IMR-90 (cell line): ENCODE results near the gene ZZZ3. TPM values are rescaled to one million over a fixed set of nuclear protein-coding genes. Genes with fewer than 3 reads are reported as not detected.

Experiments
- ATAC-seq: fragments of 200-7000 bp; cut with Tn5 transposase; 2 replicates; pipeline ENCODE4 v1.9.1; 2020; ENCODE audit warnings: low read depth, mild to moderate bottlenecking, moderate library complexity
- BruUV-seq: library from RNA; stranded (reverse); fragments of 400-500 nt; replicated peaks from 2 replicates; lab custom pipeline; 2021; lab: Mats Ljungman, UMichigan
- CTCF ChIA-PET: fragments of 300-600 bp; formaldehyde crosslinking; extraction: SDS; loops from one replicate; lab custom pipeline; 2021; ENCODE audit warnings: antibody characterized with exemption; lab: Yijun Ruan, JAX
- POLR2A ChIA-PET: fragments of 300-600 bp; sonication (Branson Sonifier 250); formaldehyde crosslinking; loops from one replicate; lab custom pipeline; 2022; ENCODE audit warnings: antibody characterized with exemption; ENCODE audit not compliant: unreplicated experiment; lab: Charles Lee
- DNase-seq: peaks from one replicate; pipeline ENCODE4 v3.0.0; 2013
- H2AFZ ChIP-seq: replicated peaks from 2 replicates; pipeline ENCODE3; 2013; ENCODE audit warnings: low read length, mild to moderate bottlenecking; ENCODE audit not compliant: poor library complexity
- H2AK5ac ChIP-seq: 2 replicates; pipeline ENCODE4 v1.6.1; 2013; ENCODE audit warnings: low read depth, low read length, inconsistent platforms
- H2AK9ac ChIP-seq: replicated peaks from 2 replicates; pipeline ENCODE3; 2013; ENCODE audit warnings: mild to moderate bottlenecking, low read depth, low read length, moderate library complexity; ENCODE audit not compliant: poor library complexity
- H2BK120ac ChIP-seq: 2 replicates; pipeline ENCODE4 v1.6.1; 2013; ENCODE audit warnings: low read depth, low read length, inconsistent platforms
- H2BK15ac ChIP-seq: 3 replicates; pipeline ENCODE4 v1.6.1; 2013; ENCODE audit warnings: low read depth, low read length, inconsistent platforms
- H2BK20ac ChIP-seq: 2 replicates; pipeline ENCODE4 v1.6.1; 2013; ENCODE audit warnings: low read depth, mild to moderate bottlenecking, inconsistent platforms, low read length, moderate library complexity
- H2BK5ac ChIP-seq: 2 replicates; pipeline ENCODE4 v1.6.1; 2013; ENCODE audit warnings: mild to moderate bottlenecking, low read depth, low read length, inconsistent platforms; ENCODE audit not compliant: poor library complexity, severe bottlenecking
- H3K14ac ChIP-seq: replicated peaks from 2 replicates; pipeline ENCODE4 v1.6.1; 2013; ENCODE audit warnings: low read depth, low read length, inconsistent platforms
- H3K18ac ChIP-seq: 2 replicates; pipeline ENCODE4 v1.6.1; 2013; ENCODE audit warnings: low read depth, low read length, control low read depth
- H3K23ac ChIP-seq: 2 replicates; pipeline ENCODE4 v1.6.1; 2013; ENCODE audit warnings: low read depth, low read length, inconsistent platforms
- H3K27ac ChIP-seq: 2 replicates; pipeline ENCODE4 v1.5.1; 2013; ENCODE audit warnings: mild to moderate bottlenecking, control low read depth, low read length; ENCODE audit not compliant: insufficient read depth
- H3K27me3 ChIP-seq: 2 replicates; pipeline ENCODE4 v1.6.1; 2013; ENCODE audit warnings: low read length; ENCODE audit not compliant: control insufficient read depth, insufficient read depth
- H3K36me3 ChIP-seq: 2 replicates; pipeline ENCODE4 v1.6.1; 2013; ENCODE audit warnings: low read length, mixed read lengths; ENCODE audit not compliant: control insufficient read depth, insufficient read depth
- H3K4ac ChIP-seq: 2 replicates; pipeline ENCODE4 v1.6.1; 2013; ENCODE audit warnings: low read depth, low read length, inconsistent platforms
- H3K4me1 ChIP-seq: 2 replicates; pipeline ENCODE4 v1.6.1; 2013; ENCODE audit warnings: low read length, mixed read lengths; ENCODE audit not compliant: control insufficient read depth, insufficient read depth
- H3K4me2 ChIP-seq: 2 replicates; pipeline ENCODE4 v1.6.1; 2013; ENCODE audit warnings: low read depth, mild to moderate bottlenecking, control low read depth, low read length, moderate library complexity
- H3K4me3 ChIP-seq: 2 replicates; pipeline ENCODE4 v1.5.1; 2013; ENCODE audit warnings: low read depth, mild to moderate bottlenecking, control low read depth, low read length, moderate library complexity; ENCODE audit not compliant: insufficient read depth
- H3K56ac ChIP-seq: 2 replicates; pipeline ENCODE4 v1.6.1; 2013; ENCODE audit warnings: low read length, inconsistent platforms; ENCODE audit not compliant: insufficient read depth; ENCODE audit errors: extremely low read depth
- H3K79me1 ChIP-seq, 2 experiments: 2 replicates each; pipeline ENCODE4 v1.6.1; 2013; ENCODE audit warnings: low read length in 2 of 2, inconsistent platforms in 1 of 2, low read depth in 1 of 2
- H3K9ac ChIP-seq: 2 replicates; pipeline ENCODE4 v1.6.1; 2013; ENCODE audit warnings: low read depth, low read length, control low read depth
- H3K9me1 ChIP-seq: 2 replicates; pipeline ENCODE4 v1.6.1; 2013; ENCODE audit warnings: low read length, inconsistent platforms; ENCODE audit not compliant: insufficient read depth
- H3K9me3 ChIP-seq: 2 replicates; pipeline ENCODE4 v1.6.1; 2013; ENCODE audit warnings: low read length; ENCODE audit not compliant: control insufficient read depth, insufficient read depth
- H4K20me1 ChIP-seq: 2 replicates; pipeline ENCODE4 v1.6.1; 2013; ENCODE audit warnings: low read length, inconsistent platforms; ENCODE audit not compliant: insufficient read depth
- H4K5ac ChIP-seq: 2 replicates; pipeline ENCODE4 v1.6.1; 2013; ENCODE audit warnings: mild to moderate bottlenecking, low read depth, low read length, control low read depth
- H4K8ac ChIP-seq, 2 experiments: 2 replicates each; pipeline ENCODE4 v1.6.1; 2013; ENCODE audit warnings: low read depth in 2 of 2, low read length in 2 of 2, control low read depth in 1 of 2, inconsistent platforms in 1 of 2
- H4K91ac ChIP-seq: 2 replicates; pipeline ENCODE4 v1.6.1; 2013; ENCODE audit warnings: low read depth, low read length, inconsistent platforms; ENCODE audit not compliant: insufficient read depth
- BHLHE40 ChIP-seq: fragments of 150-350 bp; IDR thresholded peaks from 2 replicates; pipeline ENCODE4 v1.6.1; 2016; ENCODE audit warnings: mild to moderate bottlenecking, low read depth, low read length
- CEBPB ChIP-seq: IDR thresholded peaks from 2 replicates; pipeline ENCODE4 v1.6.1; 2012; ENCODE audit warnings: low read depth, low read length, improper control_type of control experiment
- CHD1 ChIP-seq: IDR thresholded peaks from 2 replicates; pipeline ENCODE4 v1.6.1; 2012; ENCODE audit warnings: low read depth, low read length, improper control_type of control experiment
- FOS ChIP-seq: fragments of 150-350 bp; IDR thresholded peaks from 2 replicates; pipeline ENCODE4 v1.6.1; 2016; ENCODE audit warnings: low read depth, low read length
- MAFK ChIP-seq: IDR thresholded peaks from 2 replicates; pipeline ENCODE4 v1.6.1; 2012; ENCODE audit warnings: low read depth, low read length, improper control_type of control experiment
- MAZ ChIP-seq: IDR thresholded peaks from 2 replicates; pipeline ENCODE4 v1.6.1; 2012; ENCODE audit warnings: low read depth, mild to moderate bottlenecking, low read length, improper control_type of control experiment, moderate library complexity, borderline replicate concordance
- NFE2L2 ChIP-seq: fragments of 150-350 bp; IDR thresholded peaks from 2 replicates; pipeline ENCODE4 v1.6.1; 2016; ENCODE audit warnings: low read depth, mild to moderate bottlenecking, low read length
- RAD21 ChIP-seq: IDR thresholded peaks from 2 replicates; pipeline ENCODE4 v1.6.1; 2012; ENCODE audit warnings: low read length, improper control_type of control experiment
- RCOR1 ChIP-seq: IDR thresholded peaks from 2 replicates; pipeline ENCODE4 v1.6.1; 2012; ENCODE audit warnings: mild to moderate bottlenecking, low read length, improper control_type of control experiment; ENCODE audit not compliant: insufficient replicate concordance
- WGBS, 2 experiments: methylation state at CpG; one replicate each; pipeline versions ENCODE4 v1.1.5 to v1.1.7; 2013; ENCODE audit warnings: missing lambda C conversion rate in 2 of 2; ENCODE audit not compliant: insufficient read length in 1 of 2; ENCODE audit errors: extremely low coverage in 2 of 2; 5-methylcytosine and 5-hydroxymethylcytosine counted together
- dilution Hi-C: fragments of 300-500 bp; cut with HindIII; formaldehyde crosslinking; loops from one replicate; pipeline ENCODE4 v1.14.3; 2018; ENCODE audit warnings: low sequenced_read_pairs; ENCODE audit not compliant: unreplicated experiment
- in situ Hi-C: fragments of 300-500 bp; cut with MboI; formaldehyde crosslinking; loops from 3 replicates; pipeline ENCODE4 v1.14.3; 2019; ENCODE audit warnings: low sequenced_read_pairs, inconsistent platforms, mixed read lengths
- intact Hi-C: fragments of 100-400 bp; cut with micrococcal nuclease; formaldehyde crosslinking; loops from 2 replicates; pipeline ENCODE4 v1.10.0; 2022
- polyA plus RNA-seq, 3 experiments: library from polyadenylated mRNA; depleted of rRNA; stranded (reverse); fragments of >200 nt; gene quantifications; 2 replicates each; pipeline ENCODE4 v1.2.3, GENCODE V29; 2012; ENCODE audit warnings: low replicate concordance in 1 of 3
- total RNA-seq: library from RNA; depleted of rRNA; stranded (reverse); fragments of >200 nt; gene quantifications from 2 replicates; pipeline ENCODE4 v1.2.3, GENCODE V29; 2012
- TF ChIP-seq, protein P1 (sequence below): fragments of 150-350 bp; IDR thresholded peaks from 2 replicates; pipeline ENCODE4 v1.6.1; 2016; ENCODE audit warnings: low read depth, mild to moderate bottlenecking, low read length, moderate library complexity, borderline replicate concordance

Gene ZZZ3
- total and polyA plus RNA-seq, 2 of the 4 experiments (the other 2 are of a cell fraction): 14.2 to 66.3 TPM

DNA sequence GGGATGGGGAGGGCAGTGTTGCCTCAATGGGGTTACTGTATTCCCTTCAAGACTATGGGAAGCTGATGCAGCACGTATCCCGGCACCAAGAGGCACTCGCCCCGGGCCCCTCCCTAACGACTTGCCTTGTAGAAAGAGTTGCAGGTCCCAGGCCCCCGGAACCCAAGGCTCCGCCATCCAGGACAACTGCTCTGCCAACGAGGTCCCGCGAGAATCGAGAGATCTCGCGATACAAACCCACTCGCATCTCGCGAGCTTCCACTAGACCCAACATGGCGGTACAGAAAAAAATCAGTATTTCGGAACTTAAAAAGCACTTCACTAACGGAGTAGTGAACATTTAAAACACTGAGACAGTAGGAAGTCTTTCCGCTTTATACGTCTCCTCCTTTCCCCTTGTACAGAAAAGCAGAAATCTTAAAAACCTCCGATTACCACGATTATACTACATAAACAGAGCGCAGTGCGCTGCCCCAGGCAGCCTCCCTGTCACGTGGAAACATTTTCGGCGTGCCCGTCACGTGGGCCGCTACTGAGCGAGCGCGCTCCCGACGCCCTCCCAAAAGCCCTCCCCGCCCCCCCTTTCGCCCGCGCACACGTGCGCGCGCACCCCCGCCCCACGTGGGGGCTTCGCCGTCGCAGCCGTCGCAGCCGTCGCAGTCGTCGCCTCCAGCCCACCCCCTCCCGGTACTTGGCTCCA, at the start of gene ZZZ3 (continued):
- TF ChIP-seq, protein P1, sequence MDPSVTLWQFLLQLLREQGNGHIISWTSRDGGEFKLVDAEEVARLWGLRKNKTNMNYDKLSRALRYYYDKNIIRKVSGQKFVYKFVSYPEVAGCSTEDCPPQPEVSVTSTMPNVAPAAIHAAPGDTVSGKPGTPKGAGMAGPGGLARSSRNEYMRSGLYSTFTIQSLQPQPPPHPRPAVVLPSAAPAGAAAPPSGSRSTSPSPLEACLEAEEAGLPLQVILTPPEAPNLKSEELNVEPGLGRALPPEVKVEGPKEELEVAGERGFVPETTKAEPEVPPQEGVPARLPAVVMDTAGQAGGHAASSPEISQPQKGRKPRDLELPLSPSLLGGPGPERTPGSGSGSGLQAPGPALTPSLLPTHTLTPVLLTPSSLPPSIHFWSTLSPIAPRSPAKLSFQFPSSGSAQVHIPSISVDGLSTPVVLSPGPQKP: no peak
- TF ChIP-seq RAD21: no peak
- no peak for TF ChIP-seq RCOR1
- TF ChIP-seq MAFK: no peak
- no peak for TF ChIP-seq CEBPB

DNA sequence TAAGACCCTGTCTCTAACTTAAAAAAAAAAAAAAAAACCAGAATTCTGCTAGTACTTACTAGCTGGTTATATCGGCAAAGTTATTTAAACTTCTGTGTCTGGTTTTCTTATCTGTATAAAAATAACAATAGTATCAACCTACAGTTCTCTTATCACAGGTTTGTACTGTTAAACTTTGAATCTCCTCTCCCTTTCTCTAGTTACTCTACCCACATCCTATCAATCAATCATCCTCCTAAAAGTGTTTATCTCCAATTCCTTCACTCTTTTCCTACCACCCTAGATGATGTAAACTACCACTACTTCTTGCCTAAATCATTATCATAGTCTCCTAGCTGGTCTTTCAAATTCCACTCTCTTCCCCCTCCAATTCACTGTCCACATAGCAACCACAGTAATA, 49.6 kb upstream of the ZZZ3 start:
- in situ Hi-C loops (no loop called here), intact Hi-C loops (no loop called here), dilution Hi-C loops (no loop called here)
- Histone ChIP-seq H4K8ac (no peak overlapping the region), H3K4me2 (no peak overlapping the region), H3K27me3 (no peaks in the 10 kb centered on the region), H3K4me3 (no peak overlapping the region), H3K18ac (no peak overlapping the region), H3K9ac (no peak overlapping the region), H2AFZ (no peak overlapping the region), H4K5ac (no peak overlapping the region), H3K9me3 (no peaks in the 10 kb centered on the region), H2BK5ac (no peak overlapping the region), H2BK15ac (no peak overlapping the region), H3K4me1 (no peaks in the 10 kb centered on the region), H3K79me1 (peaks cover 8 to 14% of the 10 kb centered on the region in 2 experiments), H3K36me3 (peaks cover 18% of the 10 kb centered on the region), H3K23ac (no peak overlapping the region), H3K14ac (no peak overlapping the region), H3K4ac (no peak overlapping the region), H2BK20ac (no peak overlapping the region), H3K56ac (no peak overlapping the region), H3K27ac (no peak overlapping the region), H2AK5ac (no peak overlapping the region), H4K91ac (no peak overlapping the region), H2BK120ac (no peak overlapping the region), H2AK9ac (no peak overlapping the region), H3K9me1 (no peaks in the 10 kb centered on the region), H4K20me1 (no peaks in the 10 kb centered on the region)
- WGBS, 2 experiments: no CpG with 5 or more reads among the region's 1 CpG
- TF ChIP-seq RAD21 (no peak), BHLHE40 (no peak), CHD1 (no peak), MAZ (no peak), FOS (no peak), NFE2L2 (no peak)
- ChIA-PET POLR2A (no interaction called here), CTCF (no interaction called here)
- BruUV-seq: no TSS peak
- ATAC-seq (no peak), DNase-seq (no peak)
